Measurements from ENCODE around the gene PTPRA. TPM values are rescaled to one million over a fixed set of nuclear protein-coding genes. Genes with fewer than 3 reads are reported as not detected.

The PTPRA gene
- total and polyA plus RNA-seq, 10 of the 15 experiments (the other 5 are each of a cell fraction or from before 2014, with no cell fraction given) = 3.9 to 62.1 (median 34.6) TPM

DNA sequence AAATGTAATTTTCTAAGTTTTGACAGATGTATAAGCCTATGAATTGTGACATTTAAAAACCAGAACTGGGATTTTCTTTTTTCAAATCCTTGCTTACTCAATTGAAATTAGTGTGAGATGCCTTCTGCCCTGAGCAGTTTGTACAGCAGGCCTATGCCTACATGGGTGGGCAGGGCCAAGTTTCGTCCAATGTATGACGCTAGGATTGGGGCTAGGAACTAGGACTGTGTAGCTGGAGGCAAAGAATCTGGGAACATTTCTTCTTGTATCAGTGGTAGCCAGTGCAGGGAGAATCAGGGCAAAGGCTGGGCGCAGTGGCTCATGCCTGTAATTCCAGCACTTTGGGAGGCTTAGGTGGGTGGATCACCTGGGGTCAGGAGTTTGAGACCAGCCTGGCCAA lies 3.9 kb upstream of the PTPRA start:
- ChIA-PET SMC1A (ENCODE audit: uncharacterized antibody, unreplicated experiment) (no interaction called here), CTCF (no interaction called here), RAD21 (ENCODE audit: unreplicated experiment) (interaction anchor here (0.8 kb wide), 1 partner anchor 132 kb away, joined by 4 read pairs; no protein-coding TSS in a partner anchor), POLR2A (interaction anchor here (0.7 kb wide), 1 partner anchor 914 kb away, joined by 3 read pairs; no protein-coding TSS in a partner anchor)
- DNase-seq (ENCODE audit: low read depth, low spot score) = no peak
- WGBS (ENCODE audit: insufficient coverage, insufficient replicate concordance, low lambda C conversion rate, missing lambda C conversion rate) = 97% methylated on average over 3 of the region's 3 CpGs
- intact Hi-C loops (cut with micrococcal nuclease; ENCODE audit: unreplicated experiment) = no loop called here
- Histone ChIP-seq H3K4me3 (no peak overlapping the region), H3K36me3 (ENCODE audit: control insufficient read depth in 2 of 2, insufficient read depth in 2 of 2, low read length in 1 of 2) (peaks cover 5% of the 10 kb centered on the region in 2 experiments; a peak in 3 of 4 replicates), H2AFZ (ENCODE audit: control insufficient read depth, low read depth, low read length) (no peak overlapping the region), H3K27me3 (replicated peaks in 1 of 2; ENCODE audit: control insufficient read depth in 2 of 2, insufficient read depth in 2 of 2, low read length in 1 of 2) (no peaks in the 10 kb centered on the region), H3K4me1 (ENCODE audit: control insufficient read depth, insufficient read depth, low read length) (peaks cover 9% of the 10 kb centered on the region), H3K79me2 (ENCODE audit: control insufficient read depth, insufficient read depth, low read length) (peaks cover 11% of the 10 kb centered on the region), H3K27ac (ENCODE audit: control insufficient read depth, insufficient read depth) (no peak overlapping the region), H3K9ac (ENCODE audit: control insufficient read depth, insufficient read depth, low read length) (no peak overlapping the region), H4K20me1 (ENCODE audit: control insufficient read depth, insufficient read depth) (no peaks in the 10 kb centered on the region), H3K4me2 (ENCODE audit: control insufficient read depth, insufficient read depth) (no peak overlapping the region), H3K9me3 (replicated peaks; ENCODE audit: control insufficient read depth, insufficient read depth, low read length) (no peaks in the 10 kb centered on the region)
- BruUV-seq (replicated peaks) = no TSS peak
- TF ChIP-seq EP300 (IDR thresholded peaks at IDR 0.05; ENCODE audit: borderline replicate concordance in 1 of 2, control insufficient read depth in 1 of 2, low read depth in 2 of 2, low read length in 2 of 2) = no peak
- no peak for TF ChIP-seq TCF12 (IDR thresholded peaks at IDR 0.05; ENCODE audit: low read depth, low read length)
- TF ChIP-seq IRF5 (IDR thresholded peaks at IDR 0.05; ENCODE audit: borderline replicate concordance) = no peak
- no peak for TF ChIP-seq POU2F2 (IDR thresholded peaks at IDR 0.05; ENCODE audit: borderline replicate concordance, low read depth, low read length)
- TF ChIP-seq, protein P1, sequence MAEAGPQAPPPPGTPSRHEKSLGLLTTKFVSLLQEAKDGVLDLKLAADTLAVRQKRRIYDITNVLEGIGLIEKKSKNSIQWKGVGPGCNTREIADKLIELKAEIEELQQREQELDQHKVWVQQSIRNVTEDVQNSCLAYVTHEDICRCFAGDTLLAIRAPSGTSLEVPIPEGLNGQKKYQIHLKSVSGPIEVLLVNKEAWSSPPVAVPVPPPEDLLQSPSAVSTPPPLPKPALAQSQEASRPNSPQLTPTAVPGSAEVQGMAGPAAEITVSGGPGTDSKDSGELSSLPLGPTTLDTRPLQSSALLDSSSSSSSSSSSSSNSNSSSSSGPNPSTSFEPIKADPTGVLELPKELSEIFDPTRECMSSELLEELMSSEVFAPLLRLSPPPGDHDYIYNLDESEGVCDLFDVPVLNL (IDR thresholded peaks at IDR 0.05; ENCODE audit: low read depth, low read length) = no peak
- no peak for TF ChIP-seq PBX3 (IDR thresholded peaks at IDR 0.05; ENCODE audit: insufficient replicate concordance, low read depth, low read length)
- no peak for TF ChIP-seq CHD2 (IDR thresholded peaks at IDR 0.05; ENCODE audit: borderline replicate concordance, low read depth, low read length)
- TF ChIP-seq FOXK2 (IDR thresholded peaks at IDR 0.05) = no peak
- TF ChIP-seq ZBTB40 (IDR thresholded peaks at IDR 0.05; ENCODE audit: borderline replicate concordance) = no peak
- no peak for TF ChIP-seq HDAC2 (IDR thresholded peaks at IDR 0.05)
- no peak for TF ChIP-seq CEBPB (IDR thresholded peaks at IDR 0.05; ENCODE audit: borderline replicate concordance in 1 of 2, low read depth in 2 of 2, low read length in 2 of 2)
- no peak for TF ChIP-seq HDGF (IDR thresholded peaks at IDR 0.05)
- TF ChIP-seq, protein P2, sequence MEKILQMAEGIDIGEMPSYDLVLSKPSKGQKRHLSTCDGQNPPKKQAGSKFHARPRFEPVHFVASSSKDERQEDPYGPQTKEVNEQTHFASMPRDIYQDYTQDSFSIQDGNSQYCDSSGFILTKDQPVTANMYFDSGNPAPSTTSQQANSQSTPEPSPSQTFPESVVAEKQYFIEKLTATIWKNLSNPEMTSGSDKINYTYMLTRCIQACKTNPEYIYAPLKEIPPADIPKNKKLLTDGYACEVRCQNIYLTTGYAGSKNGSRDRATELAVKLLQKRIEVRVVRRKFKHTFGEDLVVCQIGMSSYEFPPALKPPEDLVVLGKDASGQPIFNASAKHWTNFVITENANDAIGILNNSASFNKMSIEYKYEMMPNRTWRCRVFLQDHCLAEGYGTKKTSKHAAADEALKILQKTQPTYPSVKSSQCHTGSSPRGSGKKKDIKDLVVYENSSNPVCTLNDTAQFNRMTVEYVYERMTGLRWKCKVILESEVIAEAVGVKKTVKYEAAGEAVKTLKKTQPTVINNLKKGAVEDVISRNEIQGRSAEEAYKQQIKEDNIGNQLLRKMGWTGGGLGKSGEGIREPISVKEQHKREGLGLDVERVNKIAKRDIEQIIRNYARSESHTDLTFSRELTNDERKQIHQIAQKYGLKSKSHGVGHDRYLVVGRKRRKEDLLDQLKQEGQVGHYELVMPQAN (conservative IDR thresholded peaks at IDR 0.05) = no peak
- TF ChIP-seq RELA (IDR thresholded peaks at IDR 0.05; ENCODE audit: borderline replicate concordance, partially characterized antibody) = no peak
- TF ChIP-seq ZNF207 (IDR thresholded peaks at IDR 0.05; ENCODE audit: borderline replicate concordance) = no peak
- in situ Hi-C loops (cut with MboI) = no loop called here
- no peak for ATAC-seq
- FAIRE-seq = no peak
